ENCODE data around the gene SLC4A8.

GRCh38 chr12:51413149-51413548 lies 11.5 kb upstream of the SLC4A8 start:
- no peak for TF ChIP-seq POLR2A (IDR thresholded peaks at IDR 0.05)
- no peak for TF ChIP-seq CTCF (IDR thresholded peaks at IDR 0.05 in 4 of 5, conservative IDR thresholded peaks at IDR 0.05 in 1 of 5)
